Fibroblast of skin of left biceps (primary cell): ENCODE measurements around the gene DUSP23.

ENCODE experiments used
- DNase-seq, 2 experiments: peaks; one replicate each; pipeline ENCODE4 v3.0.0-alpha.2; 2013; ENCODE audit warnings: low read depth in 2 of 2

Gene DUSP23

DNA sequence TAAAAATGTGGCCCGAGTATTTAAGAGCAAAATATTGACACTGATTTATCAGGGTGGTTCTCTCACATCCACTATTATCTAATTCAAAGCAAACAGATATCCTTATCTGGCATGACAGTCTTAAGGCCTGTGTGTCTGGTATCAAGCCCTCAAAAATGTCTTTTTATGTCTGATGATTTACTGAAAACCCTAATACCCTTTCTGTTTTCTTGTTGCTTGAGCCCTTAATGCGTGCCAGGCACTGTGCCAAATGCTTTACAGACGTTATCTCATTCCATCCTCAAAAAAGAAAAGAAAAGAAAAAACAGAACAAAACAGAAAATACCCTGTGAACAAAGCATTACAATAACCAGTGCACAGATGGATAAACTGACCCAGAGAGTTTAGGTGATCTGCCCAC, 5.7 kb downstream of the DUSP23 start:
- no peak for DNase-seq

DNA sequence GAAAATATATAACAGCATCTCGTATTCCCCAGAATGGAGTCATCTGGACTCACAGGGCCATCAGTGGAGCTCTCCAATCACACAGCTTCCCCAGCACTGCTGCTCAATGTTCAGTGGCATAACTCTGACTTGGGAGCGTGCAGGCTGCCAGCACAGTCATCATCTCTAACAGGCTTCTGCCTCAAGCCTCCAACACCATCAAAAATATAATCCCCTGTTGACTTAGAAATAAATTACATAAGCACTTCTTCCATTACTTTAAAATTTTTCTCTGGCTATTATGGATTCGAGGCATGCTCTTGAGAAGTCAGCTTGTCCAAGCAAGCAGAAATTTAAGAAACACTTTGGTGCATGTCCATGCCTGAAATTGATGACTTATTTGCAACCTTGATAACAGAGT, 6.2 kb downstream of the DUSP23 start:
- DNase-seq = no peak

DNA sequence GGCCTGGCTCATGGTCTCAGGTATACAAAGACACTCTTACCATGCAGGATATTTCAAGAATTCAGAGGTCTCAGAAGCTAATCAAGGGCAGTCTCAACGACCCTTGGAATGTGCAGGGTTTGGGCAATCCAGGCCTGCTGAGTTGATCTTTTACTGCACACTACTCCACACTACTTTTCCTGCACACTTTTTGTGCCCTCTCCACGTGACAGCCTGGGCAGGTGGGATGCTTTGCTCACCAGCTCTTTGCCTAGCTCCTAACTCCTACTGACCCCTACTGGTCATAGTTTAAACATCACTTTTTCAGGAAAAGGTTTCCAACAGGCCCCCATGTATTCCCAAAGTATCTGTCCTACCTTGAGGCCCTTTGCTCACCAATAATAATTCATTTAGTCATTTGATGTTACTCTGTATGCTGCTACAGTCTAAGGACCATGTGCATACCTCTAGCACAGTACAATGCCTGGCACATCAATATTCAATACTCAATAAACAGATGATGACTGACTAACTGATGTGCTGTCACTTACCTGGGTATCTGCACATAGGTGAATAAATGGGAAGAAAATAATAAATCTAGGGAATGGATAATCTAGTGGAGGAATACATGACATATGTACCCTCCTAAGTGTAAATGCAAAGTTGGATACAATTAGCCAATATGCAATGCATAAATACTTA, 9.6 kb downstream of the DUSP23 start:
- no peak for DNase-seq

DNA sequence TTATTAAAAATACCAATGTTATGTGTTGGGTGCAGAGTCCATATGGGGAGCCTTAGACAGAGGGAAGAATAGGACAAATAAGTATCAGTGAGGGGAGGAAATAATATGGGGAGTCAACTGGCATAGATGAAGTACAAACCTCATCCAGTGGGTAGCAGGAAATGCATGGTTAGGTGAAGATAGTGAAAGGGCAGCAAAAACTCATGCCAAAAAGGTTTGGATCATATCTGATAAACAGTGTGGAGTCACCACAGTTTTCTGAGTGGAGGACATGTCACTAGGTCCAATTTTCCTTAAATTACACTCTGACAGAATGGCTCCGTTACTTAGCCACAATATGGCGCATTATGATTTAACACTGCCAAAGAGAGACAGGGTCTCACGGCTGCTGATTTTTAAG, 10.3 kb downstream of the DUSP23 start:
- DNase-seq = no peak

DNA sequence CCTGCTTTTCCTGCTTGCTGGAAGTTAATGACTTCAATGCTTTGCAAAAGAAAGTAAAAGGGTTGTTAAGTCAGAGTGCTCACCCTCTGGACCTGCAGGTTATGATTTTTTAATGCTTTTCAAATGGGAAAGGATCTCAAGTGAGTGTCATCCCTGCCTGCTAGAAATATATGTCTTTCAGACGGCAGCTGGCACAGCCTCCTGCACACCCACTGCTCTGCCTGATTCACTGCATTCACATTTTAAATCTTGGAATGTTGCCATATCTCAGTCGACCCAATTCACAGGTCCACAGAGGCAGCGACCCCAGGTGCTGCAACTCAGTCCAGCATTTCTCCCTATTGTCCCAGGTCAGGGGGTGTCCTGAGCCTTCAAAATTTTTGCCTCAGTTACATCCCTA, 10.7 kb downstream of the DUSP23 start:
- DNase-seq = no peak

DNA sequence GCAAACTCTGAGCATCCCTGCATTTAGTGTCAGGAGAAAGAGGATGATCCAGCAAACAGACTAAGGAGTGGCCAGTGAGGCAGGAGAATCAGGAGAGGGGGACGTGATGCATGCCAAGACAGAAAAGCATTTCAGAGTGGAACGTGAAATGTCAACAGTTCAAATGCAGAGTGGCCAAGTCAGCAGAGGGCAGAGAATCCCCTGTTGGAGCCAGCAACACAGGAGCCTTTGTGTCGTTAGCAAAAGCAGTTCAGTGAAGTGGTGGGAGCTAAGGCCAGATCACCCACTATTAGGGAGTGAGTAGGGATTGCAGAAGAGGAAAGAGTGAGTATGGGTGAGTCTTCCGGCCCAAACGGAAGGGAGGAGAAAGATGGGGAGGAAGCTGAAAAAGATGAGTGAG, 14.8 kb downstream of the DUSP23 start:
- DNase-seq = no peak

DNA sequence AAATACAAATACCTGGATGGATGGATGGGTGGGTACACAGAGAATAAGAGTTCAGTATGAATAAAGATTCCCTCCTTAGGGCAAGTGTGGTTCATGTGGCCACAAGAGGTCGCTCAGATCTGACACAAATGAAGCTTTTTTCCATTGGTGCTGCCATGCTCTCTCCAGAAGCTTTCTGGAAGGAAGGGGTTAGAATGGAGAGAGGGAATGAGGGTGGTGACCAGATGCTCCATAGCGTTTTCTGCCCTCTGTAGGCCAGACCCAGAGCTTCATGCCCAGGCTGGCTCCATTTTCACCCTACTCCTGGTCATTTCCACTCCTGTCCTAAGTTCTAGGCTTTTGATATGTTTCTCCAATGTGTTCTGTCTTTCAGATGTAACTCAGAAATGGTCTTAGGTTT, 18.1 kb downstream of the DUSP23 start:
- DNase-seq = peak; percentile 50 to 56

DNA sequence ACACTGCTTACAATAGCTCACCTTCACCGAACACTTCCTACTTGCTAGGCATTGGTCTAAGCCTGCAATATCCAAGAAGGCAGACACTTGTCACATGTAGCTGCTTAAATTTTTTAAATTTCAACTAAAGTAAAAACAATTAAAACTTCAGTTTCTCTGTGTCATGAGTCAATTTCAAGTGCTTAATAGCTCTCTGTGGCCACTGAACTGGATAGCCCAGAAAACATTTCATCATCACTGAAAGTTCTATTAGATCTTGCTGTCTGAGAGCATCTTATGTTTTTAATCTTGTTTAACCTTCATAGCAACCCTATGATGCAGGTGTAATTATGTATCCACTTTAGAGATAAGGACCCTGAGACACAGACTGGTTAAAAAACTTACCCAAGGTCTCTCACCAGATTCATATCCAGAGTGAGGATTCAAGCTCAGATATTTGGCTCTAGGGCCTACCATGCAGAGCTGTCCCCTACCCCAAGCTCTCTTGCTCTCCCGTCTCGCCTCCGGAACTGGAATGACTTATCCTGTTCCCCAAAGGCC, 18.8 kb downstream of the DUSP23 start:
- no peak for DNase-seq

DNA sequence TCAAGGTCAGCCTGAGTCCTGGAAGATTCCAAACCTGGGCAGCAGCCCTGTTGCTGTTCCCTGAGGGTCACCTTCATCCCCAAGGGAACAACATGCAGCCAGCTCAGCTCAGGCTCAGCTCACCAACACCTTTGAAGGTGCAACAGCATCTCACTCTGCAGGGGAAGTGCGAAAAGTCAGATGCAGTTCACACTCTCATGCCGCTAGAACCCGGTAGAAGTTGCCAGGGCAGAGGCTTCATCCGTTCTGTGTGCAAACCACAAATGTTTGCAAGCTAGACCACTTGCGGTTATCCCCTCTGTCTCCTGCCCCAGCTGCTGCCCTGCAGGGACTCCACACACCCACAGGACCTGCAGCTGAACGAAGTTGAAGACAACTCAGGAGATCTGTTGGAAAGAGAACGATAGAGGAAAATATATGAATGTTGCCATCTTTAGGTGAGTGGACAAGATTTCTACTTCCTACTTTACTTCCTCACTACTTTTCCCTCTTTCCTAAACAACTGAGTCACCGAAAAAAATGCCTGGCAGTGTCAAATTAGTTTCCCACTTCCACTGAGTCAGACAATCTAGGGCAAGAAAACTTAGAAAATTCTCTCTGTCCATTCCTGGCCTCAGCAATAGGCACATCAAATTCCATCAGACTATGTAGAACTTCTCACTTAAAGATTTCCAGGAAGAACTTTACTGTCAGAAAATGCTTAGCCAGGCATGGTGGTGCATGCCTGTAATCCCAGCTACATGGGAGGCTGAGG, 19.6 kb downstream of the DUSP23 start:
- DNase-seq = no peak

DNA sequence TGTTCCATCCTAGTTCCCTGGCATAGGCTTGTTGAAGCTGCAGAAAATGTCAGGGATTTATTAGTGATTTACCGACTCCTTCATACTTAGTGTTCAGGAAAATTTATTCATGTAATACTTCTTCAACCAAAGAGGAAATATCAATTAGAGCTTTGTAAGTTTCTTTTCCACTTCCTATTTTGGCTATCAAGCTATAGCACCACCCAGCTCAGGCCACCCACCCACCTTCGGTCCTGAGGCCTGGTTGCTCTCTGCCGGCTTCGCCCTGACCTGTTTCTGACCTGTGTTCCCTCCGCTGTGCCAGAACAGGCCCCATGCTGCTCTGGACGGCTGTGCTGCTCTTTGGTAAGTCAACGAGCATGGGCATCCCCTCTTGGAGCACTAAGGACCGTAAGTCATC, 21.3 kb downstream of the DUSP23 start, which contains the start of gene FCRL6:
Gene FCRL6 (plus strand): TSS at position 250 of the 400 bp plus-strand sequence. CDS start 65 bp downstream, at position 315.
- DNase-seq = no peak

DNA sequence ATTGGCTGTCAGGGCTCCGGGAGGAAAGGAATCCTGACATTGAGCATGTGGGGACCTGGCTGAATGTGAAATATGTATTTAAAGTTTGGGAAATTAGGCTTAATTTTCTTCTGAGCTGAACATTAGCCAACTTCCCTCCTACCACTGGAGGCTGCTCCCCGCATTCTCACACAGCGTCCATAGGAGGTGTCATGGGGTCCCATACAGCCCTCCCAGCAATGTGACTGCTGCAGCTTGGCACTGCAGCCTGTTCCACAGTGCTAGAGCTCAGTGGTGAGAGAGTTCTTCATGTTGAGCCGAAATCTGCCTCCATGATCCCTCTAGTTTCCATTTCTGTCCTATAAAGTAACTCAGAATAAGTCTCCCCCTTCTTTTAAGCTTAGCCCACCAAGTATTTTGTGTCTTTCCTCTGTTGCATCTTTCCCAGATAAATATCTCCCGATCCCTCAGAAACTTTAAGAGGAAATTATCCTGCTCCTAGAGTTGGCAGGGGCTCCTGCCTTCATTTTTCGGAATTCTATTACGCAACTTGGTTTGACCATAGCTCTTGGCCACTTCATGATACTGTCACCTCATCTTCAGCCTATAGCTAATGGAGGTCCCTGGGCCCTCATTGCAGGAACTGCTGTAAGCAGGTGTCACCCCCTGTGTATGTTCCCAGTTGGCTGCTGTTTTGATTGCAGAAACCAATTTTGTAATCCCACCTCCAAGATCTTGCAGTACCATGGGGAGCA, 23.4 kb downstream of the DUSP23 start:
- DNase-seq = no peak

DNA sequence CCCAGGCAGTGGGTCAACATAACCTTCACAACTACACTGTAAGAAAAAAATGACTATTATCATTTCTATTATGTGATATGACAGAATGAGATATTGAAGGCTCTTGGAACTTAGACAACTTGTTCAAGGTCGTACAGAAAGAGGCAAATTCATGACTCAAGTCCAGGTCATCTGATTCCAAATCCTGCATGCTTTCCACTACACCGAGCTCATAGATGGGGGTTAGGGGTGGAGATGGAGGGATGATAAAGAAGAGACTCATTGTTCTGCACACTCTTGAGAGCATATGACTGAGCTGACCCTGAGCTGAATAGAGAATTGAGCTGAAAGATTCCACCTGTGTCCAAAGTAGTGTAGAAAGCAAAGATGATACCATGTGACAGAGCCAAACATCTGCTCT, 24.2 kb downstream of the DUSP23 start:
- no peak for DNase-seq

DNA sequence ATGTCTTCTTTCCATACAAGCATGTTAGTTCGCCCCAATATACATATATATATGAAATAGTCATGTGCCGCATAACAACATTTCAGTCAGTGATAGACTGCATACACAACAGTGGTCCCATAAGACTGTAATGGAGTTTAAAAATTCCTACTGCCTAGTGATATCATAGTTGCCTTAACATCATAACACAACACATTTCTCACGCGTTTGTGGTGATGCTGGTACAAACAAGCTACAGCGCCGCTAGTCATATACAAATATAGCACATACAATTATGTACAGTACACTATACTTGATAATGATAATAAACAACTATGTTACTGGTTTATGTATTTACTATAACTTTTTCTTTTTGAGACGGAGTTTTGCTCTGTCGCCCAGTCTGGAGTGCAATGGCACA, 35.2 kb downstream of the DUSP23 start:
- DNase-seq = no peak

DNA sequence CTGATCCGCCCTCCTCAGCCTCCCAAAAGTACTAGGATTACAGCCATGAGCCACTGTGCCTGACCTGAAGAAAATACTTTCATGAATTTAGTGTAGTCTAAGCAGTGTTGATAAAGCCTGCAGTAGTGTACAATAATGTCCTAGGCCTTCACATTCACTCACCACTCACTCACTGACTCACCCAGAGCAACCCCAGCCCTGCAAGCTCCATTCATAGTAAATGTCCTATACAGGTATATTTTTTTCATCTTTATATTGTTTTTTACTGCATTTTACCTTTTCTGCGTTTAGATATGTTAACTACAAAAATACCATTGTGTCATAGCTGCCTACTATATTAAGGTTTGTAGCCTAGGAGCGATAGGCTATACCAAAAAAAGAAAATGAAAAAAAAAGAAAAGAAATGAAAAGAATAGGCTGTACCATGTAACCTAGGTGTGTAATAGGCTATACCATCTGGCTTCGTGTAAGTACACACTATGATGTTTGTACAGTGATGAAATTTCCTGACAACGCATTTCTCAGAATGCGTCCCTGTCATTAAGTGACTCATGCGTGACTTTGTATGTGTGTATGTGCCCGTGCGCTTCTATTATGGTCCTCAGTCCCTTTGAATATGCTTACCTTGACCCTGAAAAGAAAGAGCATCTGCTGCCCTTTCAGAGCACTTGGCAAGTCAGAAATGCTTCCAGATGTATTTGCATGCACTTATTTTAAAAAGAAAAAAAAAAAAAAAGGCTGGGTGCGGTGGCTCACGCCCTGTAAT, 36.7 kb downstream of the DUSP23 start:
- no peak for DNase-seq

DNA sequence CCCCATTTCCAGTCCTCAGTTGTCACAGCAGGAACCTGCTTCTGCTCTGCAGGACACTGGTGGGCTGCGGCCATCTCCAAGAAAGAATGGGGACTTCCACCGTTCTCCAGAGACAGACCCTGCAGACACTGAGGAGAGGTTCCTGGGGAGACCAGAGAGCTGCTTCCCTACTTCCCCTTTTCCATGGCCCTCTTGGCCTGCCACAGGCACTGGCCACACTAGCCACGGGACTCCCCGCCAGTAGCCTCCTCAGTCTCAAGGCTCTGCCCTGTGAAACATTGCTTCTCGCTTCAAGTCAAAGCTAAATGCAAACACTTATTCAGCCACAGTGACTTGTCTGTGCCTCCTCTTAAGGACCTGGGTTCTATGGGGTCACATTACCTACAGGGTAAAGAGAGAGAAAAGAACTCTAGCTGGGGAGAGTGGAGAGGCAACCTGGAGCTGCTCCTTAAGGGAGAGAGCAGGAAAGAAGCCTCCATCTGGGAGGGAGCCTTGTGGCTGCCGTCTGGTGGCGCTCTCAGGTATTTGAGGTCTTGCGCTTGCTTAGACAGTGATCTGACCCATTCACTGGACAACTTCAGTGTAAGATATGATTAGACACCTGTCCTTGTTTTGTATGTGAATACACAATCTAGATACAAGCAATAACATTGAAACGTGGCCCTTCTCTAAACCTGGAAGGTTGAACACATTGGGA, 40.6 kb downstream of the DUSP23 start:
- DNase-seq = no peak

DNA sequence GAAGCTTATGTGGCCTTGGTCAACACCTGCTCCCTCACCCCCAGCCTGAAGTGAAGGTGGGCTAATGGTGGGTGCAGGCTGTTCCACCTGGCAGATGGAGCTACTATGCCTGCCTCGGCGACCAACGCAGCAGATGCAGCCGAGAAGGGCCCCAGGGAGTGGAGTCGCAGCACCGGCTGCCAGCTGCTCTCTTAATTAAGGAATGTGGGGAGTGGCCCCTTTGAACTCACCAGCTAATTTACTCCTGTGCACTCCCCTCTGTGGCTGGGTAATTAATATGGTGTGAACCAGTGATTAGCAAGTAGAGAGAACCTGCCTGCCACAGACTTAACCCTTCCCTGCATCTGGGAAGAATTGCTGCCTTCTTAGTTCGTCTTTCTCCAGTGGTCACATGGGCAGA, 42.6 kb downstream of the DUSP23 start:
- DNase-seq = no peak

DNA sequence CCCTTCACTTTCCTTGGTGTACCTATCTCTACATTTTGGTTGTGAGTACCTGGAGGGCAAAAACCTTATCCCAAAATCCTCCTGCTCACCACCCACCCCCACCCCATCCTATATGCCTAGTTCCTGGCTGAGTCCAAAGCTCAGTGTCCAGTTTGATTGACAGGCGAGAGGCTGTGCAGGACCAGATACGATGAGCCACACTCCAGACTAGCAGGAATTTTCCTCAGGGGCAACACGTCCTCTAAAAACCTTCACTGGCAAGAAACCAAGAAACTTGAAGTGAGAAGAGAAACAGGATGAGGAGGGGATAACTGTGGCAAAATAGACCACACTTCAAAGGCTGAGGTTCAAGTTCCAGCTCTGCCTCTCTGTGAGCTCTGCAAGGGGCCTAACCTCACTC, 44.8 kb downstream of the DUSP23 start:
- no peak for DNase-seq

DNA sequence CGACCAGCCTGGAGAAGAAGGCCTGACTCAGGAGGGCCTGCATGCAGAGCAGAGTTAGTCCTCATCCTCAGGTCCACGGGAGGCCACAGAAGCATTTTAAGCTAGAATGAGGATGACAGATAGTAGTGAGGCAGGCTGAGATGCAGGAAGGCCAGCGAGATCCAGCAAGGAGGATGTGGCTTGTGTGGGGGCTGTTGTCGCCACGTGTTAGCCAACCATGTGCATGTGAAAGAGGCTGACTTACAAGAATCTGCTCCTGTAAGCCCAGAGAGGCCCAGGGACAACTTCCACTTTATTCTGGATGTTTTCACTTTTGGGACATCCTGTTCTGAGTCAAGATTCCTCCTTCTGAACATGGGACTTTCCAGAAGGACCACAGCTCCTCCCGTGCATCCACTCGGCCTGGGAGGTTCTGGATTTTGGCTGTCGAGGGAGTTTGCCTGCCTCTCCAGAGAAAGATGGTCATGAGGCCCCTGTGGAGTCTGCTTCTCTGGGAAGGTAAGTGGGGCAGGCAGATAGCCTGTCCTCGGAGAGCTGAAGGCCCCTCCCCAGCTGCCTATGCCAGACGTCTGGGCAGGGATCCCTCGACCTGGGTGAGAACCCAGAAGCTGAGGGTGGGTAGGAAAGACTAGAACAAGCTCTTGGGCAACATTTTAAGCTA, 45.8 kb downstream of the DUSP23 start, which contains the start of gene SLAMF8:
Gene SLAMF8 (plus strand): TSS at position 433 of the 661 bp plus-strand sequence. CDS start 26 bp downstream, at position 459.
- no peak for DNase-seq

DNA sequence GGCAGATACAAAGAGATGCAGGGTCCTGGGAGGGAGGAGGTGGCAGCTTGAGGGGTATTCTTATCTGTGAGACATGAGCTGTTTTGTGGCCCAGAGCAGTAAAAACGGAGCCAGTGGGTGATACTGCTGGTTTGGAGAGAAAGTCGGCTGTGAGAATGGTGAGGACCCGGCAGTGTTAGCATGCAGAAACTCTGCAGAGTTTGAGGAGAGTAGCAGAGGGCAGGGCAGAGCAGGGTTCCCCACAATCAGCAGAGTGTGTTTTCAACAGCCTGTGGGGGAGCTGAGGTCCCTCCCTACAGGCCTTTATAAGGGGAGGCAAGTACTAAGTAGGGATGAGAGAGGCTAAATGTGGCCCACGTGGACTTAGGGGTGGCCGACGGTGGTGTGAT, 46.3 kb downstream of the DUSP23 start:
- DNase-seq = no peak

DNA sequence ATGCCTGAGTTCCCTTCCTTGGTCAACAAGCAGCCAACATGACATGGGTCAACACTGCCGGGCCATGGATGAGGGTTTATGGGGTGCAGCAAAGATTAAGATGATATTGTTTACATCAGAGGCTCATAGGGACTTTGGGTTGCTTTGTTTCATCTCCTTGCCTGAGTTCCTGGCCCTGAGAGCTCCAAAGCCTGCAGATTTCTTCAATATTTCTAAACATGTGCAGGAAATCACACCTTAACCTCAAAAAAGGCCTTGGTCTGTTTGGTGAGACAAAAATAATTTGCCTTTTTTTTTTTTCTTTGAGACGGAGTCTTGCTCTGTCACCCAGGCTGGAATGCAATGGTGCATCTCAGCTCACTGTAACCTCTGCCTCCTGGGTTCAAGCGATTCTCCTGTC, 46.8 kb downstream of the DUSP23 start:
- DNase-seq = no peak
